Motor neuron (in vitro differentiated cells): ENCODE measurements around the gene DCAF11. TPM values are rescaled to one million over a fixed set of nuclear protein-coding genes. Genes with fewer than 3 reads are reported as not detected.
A peak's percentile ranks its signal among the peaks of the same experiment; 100 is the strongest.

Experiments used
- ATAC-seq, 8 experiments: fragments of 200-7000 bp; cut with Tn5 transposase; replicated peaks in 6 of 8; 2 replicates each; pipeline ENCODE4 v1.8.0; 2021; ENCODE audit warnings: mild to moderate bottlenecking in 8 of 8, moderate library complexity in 8 of 8
- H3K27ac ChIP-seq, 2 donors: fragments of 250-450 bp; sonication (Bioruptor Pico); 2 replicates each; pipeline ENCODE4 v1.9.0; 2021; ENCODE audit warnings: antibody characterized with exemption in 2 of 2, mild to moderate bottlenecking in 2 of 2, moderate library complexity in 1 of 2
- H3K4me1 ChIP-seq, 2 donors: fragments of 250-450 bp; sonication (Bioruptor Pico); replicated peaks in 1 of 2; 2 replicates each; pipeline ENCODE4 v1.6.1; 2021; ENCODE audit warnings: antibody characterized with exemption in 2 of 2, mild to moderate bottlenecking in 2 of 2, moderate library complexity in 1 of 2
- H3K4me3 ChIP-seq, 5 donors: fragments of 250-450 bp; sonication (Bioruptor Pico); 2 replicates each; pipeline ENCODE4 v1.9.0; 2021; ENCODE audit warnings: antibody characterized with exemption in 5 of 5, mild to moderate bottlenecking in 5 of 5, moderate library complexity in 4 of 5
- WGBS, 10 experiments: fragments of 450-650 bp; shearing (Covaris generic); methylation state at CpG; one replicate each; pipeline ENCODE4 v1.0.0; 2022; 5-methylcytosine and 5-hydroxymethylcytosine counted together
- in situ Hi-C, 9 experiments: fragments of 400-800 bp; cut with MboI; loops; one replicate each; pipeline ENCODE4 v1.15.0; 2021; ENCODE audit warnings: low sequenced_read_pairs in 9 of 9, low pct_unique_long_range_greater_than_20kb in 2 of 9; ENCODE audit not compliant: unreplicated experiment in 9 of 9
- total RNA-seq, 8 experiments: library from RNA; unstranded; fragments of 300-600 nt; gene quantifications; 2 replicates each; pipeline versions ENCODE4 v1.2.3 to v1.2.4, GENCODE V29; 2022

The DCAF11 gene
- total RNA-seq, 8 experiments from 2014 or later, result 43.1 to 80.7 (median 52.6) TPM

- WGBS, 10 experiments, result 60 to 100% (median 75%) methylated on average over 1 to 3 of the region's 3 CpGs; no CpG with 5 or more reads in 2 of the 10 experiments
- Histone ChIP-seq H3K4me3 (no peak overlapping the region), H3K27ac (no peak overlapping the region), H3K4me1 (peaks cover 33 to 37% of the 10 kb centered on the region in 2 donors)
- in situ Hi-C loops, result no loop called here
- ATAC-seq, result no peak
Observed at GRCh38 chr14:24083462-24083861, 31.1 kb upstream of the DCAF11 start.

GRCh38 chr14:24084440-24084839, 30.1 kb upstream of the DCAF11 start:
- WGBS, 10 experiments, result 67 to 100% (median 100%) methylated on average over 1 to 2 of the region's 2 CpGs; no CpG with 5 or more reads in 7 of the 10 experiments
- no peak for ATAC-seq
- in situ Hi-C loops, result no loop called here
- no peak overlapping the region for H3K4me3 ChIP-seq
- peaks cover 23 to 28% of the 10 kb centered on the region in 2 donors for H3K4me1 ChIP-seq
- H3K27ac ChIP-seq, result no peak overlapping the region

GRCh38 chr14:24085215-24085614, 29.4 kb upstream of the DCAF11 start:
- Histone ChIP-seq H3K4me3 (no peak overlapping the region), H3K27ac (no peak overlapping the region), H3K4me1 (peaks cover 15 to 22% of the 10 kb centered on the region in 2 donors)
- ATAC-seq, result no peak
- in situ Hi-C loops, result no loop called here
- 78 to 100% (median 91%) methylated on average over 1 to 3 of the region's 3 CpGs; no CpG with 5 or more reads in 4 of the 10 experiments for WGBS, 10 experiments

GRCh38 chr14:24086193-24086955, 28.2 kb upstream of the DCAF11 start:
- no peak for ATAC-seq
- Histone ChIP-seq H3K4me3 (no peak overlapping the region), H3K4me1 (peaks cover 10 to 18% of the 10 kb centered on the region in 2 donors), H3K27ac (no peak overlapping the region)
- 60 to 89% (median 71%) methylated on average over 1 to 3 of the region's 3 CpGs; no CpG with 5 or more reads in 4 of the 10 experiments for WGBS, 10 experiments
- in situ Hi-C loops, result no loop called here

GRCh38 chr14:24087004-24087403, 27.6 kb upstream of the DCAF11 start:
- Histone ChIP-seq H3K4me1 (peaks cover 3 to 11% of the 10 kb centered on the region in 2 donors), H3K4me3 (no peak overlapping the region), H3K27ac (no peak overlapping the region)
- in situ Hi-C loops, result no loop called here
- ATAC-seq, result no peak
- 33 to 100% (median 80%) methylated on average over 1 of the region's 1 CpG; no CpG with 5 or more reads in 3 of the 10 experiments for WGBS, 10 experiments

GRCh38 chr14:24088095-24088494, 26.5 kb upstream of the DCAF11 start:
- H3K4me1 ChIP-seq, result peaks cover 3 to 6% of the 10 kb centered on the region in 2 donors
- 60 to 100% (median 77%) methylated on average over 1 to 2 of the region's 2 CpGs; no CpG with 5 or more reads in 5 of the 10 experiments for WGBS, 10 experiments
- in situ Hi-C loops, result no loop called here
- H3K4me3 ChIP-seq, result no peak overlapping the region
- no peak overlapping the region for H3K27ac ChIP-seq
- ATAC-seq, result no peak

GRCh38 chr14:24089890-24090289, 24.7 kb upstream of the DCAF11 start:
- Histone ChIP-seq H3K27ac (no peak overlapping the region), H3K4me3 (no peak overlapping the region), H3K4me1 (peaks cover 8 to 13% of the 10 kb centered on the region in 2 donors)
- in situ Hi-C loops, result no loop called here
- ATAC-seq, result no peak
- 74 to 100% (median 86%) methylated on average over 1 to 3 of the region's 6 CpGs; no CpG with 5 or more reads in 2 of the 10 experiments for WGBS, 10 experiments

GRCh38 chr14:24092110-24092504, 22.5 kb upstream of the DCAF11 start:
- H3K4me1 ChIP-seq, result peaks cover 19 to 24% of the 10 kb centered on the region in 2 donors
- ATAC-seq, result peak in 3 of 8 experiments; percentile 9 to 34 (median 14)
- H3K27ac ChIP-seq, result no peak overlapping the region
- no peak overlapping the region for H3K4me3 ChIP-seq
- in situ Hi-C loops, result no loop called here

- Histone ChIP-seq H3K27ac (no peak overlapping the region), H3K4me1 (peaks cover 19 to 24% of the 10 kb centered on the region in 2 donors), H3K4me3 (no peak overlapping the region)
- ATAC-seq, result no peak
- 80 to 100% (median 89%) methylated on average over 1 to 4 of the region's 4 CpGs; no CpG with 5 or more reads in 1 of the 10 experiments for whole genome bisulfite sequencing, 10 experiments
- in situ Hi-C loops, result no loop called here
Observed at GRCh38 chr14:24092505-24093206, 21.9 kb upstream of the DCAF11 start.

- Histone ChIP-seq H3K4me1 (peaks cover 19 to 24% of the 10 kb centered on the region in 2 donors), H3K4me3 (peak overlapping the region; percentile 47 to 88 (median 66)), H3K27ac (peak overlapping the region; percentile 90 to 94)
- no peak for ATAC-seq
- in situ Hi-C loops, result no loop called here
- WGBS, 10 experiments, result 77 to 100% (median 92%) methylated on average over 3 to 13 of the region's 19 CpGs; no CpG with 5 or more reads in 2 of the 10 experiments
Observed at GRCh38 chr14:24093207-24093900, 21.2 kb upstream of the DCAF11 start.

- Histone ChIP-seq H3K27ac (peak within 1 kb of the TSS; percentile 90 to 94), H3K4me1 (peaks cover 19 to 24% of the 10 kb centered on the region in 2 donors), H3K4me3 (peak within 1 kb of the TSS; percentile 47 to 88 (median 66))
- 1 to 20% methylated on average over 1 to 17 of the region's 68 CpGs; no CpG with 5 or more reads in 8 of the 10 experiments for WGBS, 10 experiments
- ATAC-seq, result peak; percentile 53 to 93 (median 86)
- in situ Hi-C loops, result no loop called here
Observed at GRCh38 chr14:24093901-24094840, 20.4 kb upstream of the DCAF11 start, which contains the start of gene PCK2. Gene PCK2, plus strand, starts transcription at chr14:24094311. Its CDS starts 95 bp downstream, at chr14:24094406.

- Histone ChIP-seq H3K4me3 (peak overlapping the region; percentile 47 to 88 (median 66)), H3K4me1 (peaks cover 19 to 24% of the 10 kb centered on the region in 2 donors), H3K27ac (peak overlapping the region; percentile 90 to 94)
- peak in 2 of 8 experiments; percentile 0 for ATAC-seq
- in situ Hi-C loops, result no loop called here
- WGBS, 10 experiments, result 0 to 12% (median 0%) methylated on average over 1 to 8 of the region's 14 CpGs; no CpG with 5 or more reads in 5 of the 10 experiments
Observed at GRCh38 chr14:24094841-24095270, 19.7 kb upstream of the DCAF11 start.
